GM19238 (cell line): ENCODE results near the gene ADI1.
"Not testable (repeated sequence)": the region's sequence is repeated elsewhere in the genome, so short reads cannot be mapped to it uniquely, and the experiment has no call there.

Experiments
- DNase-seq: peaks from one replicate; pipeline ENCODE4 v3.0.0; 2011; ENCODE audit warnings: low spot score; ENCODE audit not compliant: insufficient read length

ADI1 gene

DNA sequence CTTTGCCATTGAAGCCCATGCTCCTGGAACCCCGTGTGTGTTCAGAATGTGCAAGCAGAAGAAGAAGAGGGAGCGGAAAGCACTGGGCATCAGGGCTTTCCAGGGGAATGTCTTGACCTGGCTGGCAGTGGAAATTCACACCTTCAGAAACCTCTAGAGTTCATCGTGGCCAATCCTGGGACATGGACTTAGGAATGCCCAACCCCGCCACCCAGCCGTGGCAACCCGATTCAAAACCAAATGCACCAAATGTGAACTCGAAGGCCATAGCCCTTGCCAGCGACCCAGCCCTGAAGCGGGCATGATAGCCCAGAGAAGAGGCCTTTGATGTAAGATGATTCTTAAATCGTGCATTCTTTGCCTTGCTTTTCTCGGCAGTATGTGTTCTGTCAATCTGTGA, 69.4 kb downstream of the ADI1 start:
- no peak for DNase-seq

- no peak for DNase-seq
These were observed 70.2 kb downstream of the ADI1 start for GRCh38 chr2:3449086-3449485.

GRCh38 chr2:3448441-3448911, 70.9 kb downstream of the ADI1 start:
- DNase-seq: not testable (repeated sequence)

DNA sequence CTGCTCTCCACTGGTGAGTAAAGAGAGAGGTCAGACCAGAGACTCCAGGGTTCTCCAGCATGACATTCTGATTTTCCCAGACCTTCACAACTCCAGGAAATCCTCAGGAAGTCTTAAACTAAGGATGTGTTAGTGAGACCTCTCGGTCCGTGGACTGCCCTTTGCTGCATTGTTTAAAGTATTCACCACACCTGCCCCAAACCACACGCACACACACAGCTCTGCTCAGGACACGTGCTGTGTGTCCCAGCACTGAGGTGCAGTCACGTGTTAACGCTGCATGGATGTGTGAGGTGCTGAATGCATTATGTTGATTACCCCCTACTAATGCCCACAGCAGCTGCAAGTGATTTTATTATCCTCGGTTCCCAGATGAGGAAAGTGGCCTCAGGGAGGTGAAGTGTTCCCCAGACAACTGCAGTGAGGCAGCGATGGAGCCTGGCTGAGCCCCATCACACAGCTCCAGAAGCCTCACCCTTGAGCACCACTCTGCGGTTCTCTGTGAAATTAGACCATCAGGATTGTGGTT, 71.5 kb downstream of the ADI1 start:
- DNase-seq: no peak
